HG03095 (cell line): ENCODE measurements around the gene NT5DC4.
A peak's percentile ranks its signal among the peaks of the same experiment; 100 is the strongest.

Experiments
- ATAC-seq: cut with Tn5 transposase; IDR thresholded peaks from one replicate; pipeline ENCODE4 v1.9.1; 2021; ENCODE audit warnings: moderate library complexity; ENCODE audit not compliant: unreplicated experiment

Gene NT5DC4

DNA sequence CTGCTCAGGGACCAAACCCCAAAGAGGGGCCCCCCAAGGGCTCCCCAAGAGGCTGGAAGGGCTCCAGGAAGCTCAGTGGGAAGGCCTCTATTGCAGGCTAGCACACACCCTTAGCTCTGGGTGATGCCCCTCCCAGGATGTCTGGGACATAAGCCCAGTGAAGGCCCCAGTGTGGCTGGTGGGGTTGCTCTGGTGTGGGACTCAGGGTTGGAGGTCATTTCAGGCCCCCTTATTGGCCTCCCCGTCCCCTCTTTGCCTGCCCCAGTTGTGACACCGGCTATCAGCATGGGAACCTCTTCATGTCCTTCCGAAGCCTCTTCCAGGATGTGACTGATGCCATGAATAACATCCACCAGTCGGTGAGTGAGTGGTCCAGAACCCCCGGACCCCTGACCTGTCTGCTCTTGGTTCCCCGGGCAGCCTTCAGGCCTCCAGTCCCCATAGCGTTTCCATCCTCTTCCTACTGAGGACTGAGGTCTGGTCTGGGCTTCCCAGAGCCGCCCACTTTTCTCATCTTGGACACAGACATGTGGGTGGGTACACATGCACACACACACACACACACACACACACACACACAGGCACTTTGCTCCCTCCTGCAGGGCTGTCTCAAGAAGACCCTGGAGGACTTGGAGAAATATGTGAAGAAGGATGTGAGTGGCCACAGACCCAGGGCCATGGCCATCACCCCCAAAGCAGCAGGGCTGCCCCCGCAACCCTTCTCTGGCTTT lies 2.2 kb downstream of the NT5DC4 start:
- ATAC-seq: no peak

DNA sequence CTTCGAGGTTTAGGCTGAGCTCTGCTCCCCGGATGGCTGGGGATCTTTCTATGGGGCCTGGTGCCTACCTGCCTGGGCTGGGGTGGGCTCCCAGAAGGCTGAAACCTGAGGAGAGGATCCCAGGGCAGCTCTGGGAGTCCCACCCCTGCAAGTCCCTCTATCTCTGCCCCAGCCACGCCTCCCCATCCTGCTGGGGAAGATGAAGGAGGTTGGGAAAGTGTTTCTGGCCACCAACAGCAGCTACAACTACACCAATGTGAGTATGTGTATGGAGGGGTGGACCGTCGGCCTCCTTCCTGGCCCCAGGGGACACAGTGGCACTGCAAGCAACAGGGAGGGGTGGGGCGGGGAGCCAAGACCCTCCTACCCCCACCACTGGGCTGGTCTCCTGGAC lies 2.7 kb downstream of the NT5DC4 start:
- ATAC-seq: no peak

DNA sequence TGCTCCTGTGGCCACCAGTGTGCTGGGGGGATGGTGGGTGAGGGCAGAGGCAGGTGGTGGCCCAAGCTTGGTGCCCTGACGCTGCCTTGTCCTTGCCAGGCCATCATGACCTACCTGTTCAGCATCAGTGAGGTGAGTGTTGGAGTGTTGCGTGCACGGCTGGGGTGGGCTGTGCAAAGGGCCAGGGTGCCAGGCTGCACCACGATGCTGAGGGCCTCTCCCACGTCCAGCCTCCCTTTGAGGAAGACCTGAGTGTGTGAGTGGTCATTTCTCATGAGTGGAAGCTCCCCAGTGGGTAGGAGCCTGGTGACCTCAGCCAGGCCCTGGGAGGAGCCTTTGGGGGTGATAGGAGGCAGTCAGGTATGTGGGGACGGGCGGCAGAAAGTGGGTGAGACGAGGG lies 3.2 kb downstream of the NT5DC4 start:
- no peak for ATAC-seq

DNA sequence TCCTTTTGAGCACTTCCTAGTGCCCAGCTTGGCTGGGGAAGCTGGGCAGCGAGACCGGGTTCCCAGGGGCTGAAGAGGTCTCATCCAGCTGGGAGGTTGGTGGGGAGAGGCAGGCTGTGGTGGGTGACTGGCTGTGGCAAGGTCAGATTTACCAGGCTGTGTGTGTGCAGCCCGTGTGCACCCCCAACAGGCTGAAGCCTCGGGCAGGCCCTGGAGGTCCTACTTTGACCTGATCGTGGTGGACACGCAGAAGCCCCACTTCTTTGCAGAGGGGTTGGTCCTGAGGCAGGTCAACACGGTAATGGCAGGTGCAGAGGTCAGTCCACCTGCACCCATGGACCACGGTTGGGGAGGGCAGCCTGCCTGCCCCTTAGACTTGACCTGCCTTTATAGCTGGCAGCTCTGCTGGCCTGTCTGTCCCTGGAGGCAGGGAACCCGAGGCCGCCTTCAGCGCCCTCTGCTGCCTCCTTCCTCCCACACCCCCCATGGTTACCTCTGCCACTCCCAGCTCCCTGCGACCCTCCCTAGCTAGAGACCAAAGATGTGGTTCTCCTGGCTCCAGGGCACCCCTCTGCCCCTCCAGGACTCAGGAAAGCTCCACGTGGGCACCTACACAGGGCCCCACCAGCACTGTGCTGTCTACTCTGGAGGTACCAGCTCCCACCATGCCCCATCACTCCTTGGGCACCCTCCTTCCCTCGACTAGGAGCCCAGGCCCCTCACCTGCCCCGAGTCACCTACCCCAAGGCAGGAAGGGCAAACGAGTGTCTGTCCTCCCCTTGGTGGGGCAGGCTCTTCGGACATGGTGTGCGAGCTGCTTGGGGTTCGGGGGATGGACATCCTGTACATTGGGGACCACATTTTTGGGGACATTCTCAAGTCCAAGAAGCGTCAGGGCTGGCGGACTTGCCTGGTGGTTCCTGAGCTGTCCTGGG lies 4.0 kb downstream of the NT5DC4 start:
- ATAC-seq: no peak

DNA sequence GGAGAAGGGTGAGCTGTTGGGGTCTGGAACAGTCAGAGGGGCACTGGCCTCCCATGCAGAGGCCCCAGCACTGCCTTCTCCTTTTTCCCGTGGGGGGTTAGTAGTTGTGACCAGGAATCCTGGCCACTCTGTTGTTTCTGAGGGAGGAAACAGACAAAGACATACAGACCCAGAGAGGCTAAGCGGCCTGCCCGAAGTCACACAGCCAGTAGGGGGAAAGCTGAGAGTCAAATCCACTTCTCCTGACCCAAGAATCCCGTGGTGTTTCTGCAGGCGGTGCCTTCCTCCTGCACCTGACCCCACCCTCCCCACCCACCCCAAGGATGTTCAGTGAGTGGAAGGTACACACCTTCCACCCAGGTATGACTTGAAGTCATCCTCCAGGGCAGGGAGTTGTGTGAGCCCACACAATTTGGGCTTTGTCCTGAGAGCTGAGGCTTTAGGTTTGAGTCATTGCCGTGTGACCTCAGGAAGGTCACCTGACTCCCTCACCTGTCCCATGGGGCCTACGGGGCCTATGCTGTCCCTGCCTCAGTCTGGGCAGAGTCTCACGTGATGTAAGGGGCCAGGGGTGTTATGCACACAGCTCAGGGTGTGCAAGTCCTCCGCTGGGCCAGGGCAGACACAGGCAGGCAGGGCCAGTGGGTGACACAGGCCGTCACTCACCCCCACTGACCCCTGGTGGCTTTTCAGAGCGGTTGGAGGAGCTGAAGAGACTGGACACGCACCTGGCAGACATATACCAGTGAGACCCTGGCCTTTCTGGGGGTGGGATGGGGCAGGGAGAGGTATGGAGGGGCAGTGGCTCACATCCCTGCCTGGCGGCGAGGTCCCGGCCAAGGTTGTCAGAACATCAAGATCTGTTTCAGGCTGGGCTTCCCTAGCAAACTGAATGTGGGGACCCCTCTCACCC lies 5.0 kb downstream of the NT5DC4 start:
- peak; percentile 40 for ATAC-seq

DNA sequence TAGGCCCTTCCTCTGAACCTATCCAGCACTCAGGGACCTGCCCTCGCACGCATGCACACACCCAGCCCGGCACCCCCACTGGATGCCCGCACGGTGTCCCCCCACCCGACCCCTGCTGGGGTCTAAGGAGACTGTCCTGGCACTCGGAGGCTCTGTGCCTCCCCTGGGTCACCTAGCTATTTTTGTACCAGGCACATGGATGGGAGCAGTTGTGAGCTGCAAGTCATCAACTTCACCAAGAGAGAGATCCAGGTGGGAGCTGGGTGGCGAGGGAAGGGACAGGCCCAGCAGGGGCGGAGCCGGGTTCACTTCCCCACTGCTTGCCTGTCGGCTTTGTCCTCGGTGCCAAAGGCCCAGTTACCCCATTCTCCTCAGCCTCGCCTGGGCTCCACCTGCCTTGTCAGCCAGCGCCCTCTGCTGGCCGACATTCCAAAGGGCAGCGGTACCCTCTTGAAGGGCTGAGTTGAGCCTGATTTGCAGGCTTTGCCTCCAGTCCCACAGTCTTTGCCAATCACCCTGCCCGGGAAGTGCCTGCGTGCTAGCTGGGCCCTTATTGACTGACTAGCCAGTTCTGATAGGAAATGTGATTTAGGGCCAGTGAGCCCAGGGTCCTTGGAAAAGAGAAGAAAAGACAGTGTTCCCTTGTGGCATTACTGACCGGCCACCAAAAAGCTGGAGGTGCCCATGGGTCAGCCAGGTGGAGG lies 5.8 kb downstream of the NT5DC4 start:
- peak; percentile 69 for ATAC-seq

DNA sequence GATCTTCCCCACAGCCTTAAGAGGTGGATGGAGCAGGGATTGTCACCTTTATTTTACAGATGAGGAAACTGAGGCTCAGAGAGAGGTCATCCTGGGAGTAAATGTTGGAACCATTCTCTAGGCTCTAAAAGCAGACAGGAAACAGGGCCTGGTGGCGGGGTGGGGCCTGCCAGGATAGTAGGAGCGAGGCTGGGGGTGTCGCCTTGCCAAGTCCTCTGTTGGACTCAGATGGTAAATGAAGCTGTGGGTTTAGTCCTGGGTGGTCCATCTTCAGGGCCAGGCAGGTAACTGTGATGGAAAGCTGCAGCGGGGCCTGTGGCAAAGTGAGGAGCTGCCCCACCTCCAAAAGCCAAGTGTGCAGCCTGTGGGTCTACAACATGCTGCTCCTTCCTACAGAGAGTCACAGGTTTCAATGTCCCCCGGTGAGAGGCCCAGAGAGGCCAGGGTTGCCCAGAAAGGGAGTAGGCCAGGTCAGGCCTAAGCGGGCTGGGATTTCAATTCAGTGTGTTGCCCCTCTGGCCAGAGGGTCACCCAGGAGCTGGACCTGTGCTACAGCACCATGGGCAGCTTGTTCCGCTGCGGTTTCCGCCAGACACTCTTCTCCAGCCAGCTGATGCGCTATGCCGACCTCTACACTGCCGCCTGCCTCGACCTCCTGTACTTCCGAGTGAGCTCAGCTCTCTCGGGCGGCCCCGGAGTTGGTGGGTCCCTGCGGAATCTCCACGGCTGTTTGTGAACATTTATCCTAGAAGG lies 6.6 kb downstream of the NT5DC4 start:
- no peak for ATAC-seq

DNA sequence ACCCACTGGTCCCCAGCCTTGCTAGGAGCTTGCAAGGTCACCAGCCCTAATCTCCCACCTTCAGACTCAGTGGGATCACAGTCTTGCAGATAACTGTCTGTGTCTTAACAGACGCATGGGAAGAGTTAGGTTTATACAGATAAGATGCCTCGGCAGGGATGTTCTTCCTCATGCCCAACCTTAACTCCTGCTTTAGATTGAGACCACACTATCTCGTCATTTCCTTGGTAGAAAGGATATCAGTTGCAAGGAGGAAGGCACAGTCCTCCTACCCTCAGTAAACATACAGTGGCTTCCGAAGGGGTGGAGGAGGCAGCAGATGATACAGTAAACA lies 7.2 kb downstream of the NT5DC4 start:
- no peak for ATAC-seq

DNA sequence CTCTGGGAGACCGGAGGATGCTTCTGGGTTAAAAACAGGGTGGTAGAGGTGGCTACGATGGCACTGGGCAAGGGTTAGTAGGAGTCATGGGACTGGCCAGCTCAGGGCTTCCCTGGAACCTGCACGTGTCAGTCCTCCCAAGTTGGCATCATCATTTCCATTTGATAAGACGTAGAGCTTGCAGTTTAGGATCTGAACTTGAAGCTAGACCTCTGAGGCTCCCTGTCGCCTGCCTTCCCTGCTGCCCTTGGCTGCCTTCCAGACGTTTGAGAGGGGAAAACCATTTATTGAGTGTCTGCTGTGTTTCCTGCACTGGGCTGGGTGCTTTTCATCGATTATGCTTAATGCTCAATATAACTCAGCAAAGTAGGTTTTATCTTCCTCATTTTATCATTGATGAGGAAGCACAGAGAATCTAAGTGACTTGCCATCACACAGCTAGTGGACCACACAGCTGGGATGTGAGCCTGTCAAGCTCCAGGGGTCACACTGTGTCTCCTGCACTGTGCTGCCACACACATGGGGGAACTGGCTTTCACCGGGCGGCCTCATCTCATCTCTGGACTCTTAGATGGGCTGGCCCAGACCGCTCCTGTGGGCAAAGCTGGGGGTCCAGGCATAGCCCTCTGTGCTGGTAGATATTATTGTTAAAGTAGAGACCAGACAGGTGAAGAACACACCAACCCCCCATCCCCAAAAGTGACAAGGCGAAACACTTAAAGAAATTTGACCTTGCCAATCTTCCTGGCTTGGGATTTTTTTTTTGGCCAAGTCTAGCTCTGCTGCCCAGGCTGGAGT lies 7.8 kb downstream of the NT5DC4 start:
- no peak for ATAC-seq

DNA sequence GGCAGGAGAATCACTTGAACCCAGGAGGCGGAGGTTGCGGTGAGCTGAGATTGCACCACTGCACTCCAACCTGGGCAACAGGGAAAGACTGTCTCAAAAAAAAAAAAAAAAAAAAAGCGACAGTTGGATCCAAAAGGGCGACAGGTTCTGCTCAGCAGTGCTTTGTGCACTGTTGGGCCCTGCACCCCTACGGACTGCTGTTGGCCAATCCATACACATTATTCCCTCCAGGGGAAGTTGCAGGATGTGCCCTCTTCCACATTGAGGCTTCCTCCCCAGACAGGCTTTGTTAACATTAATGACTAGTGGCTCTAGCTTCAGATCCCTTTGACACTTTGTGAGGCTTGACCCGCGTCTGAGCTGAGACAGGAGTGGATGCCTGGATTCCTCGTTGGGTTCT lies 9.4 kb downstream of the NT5DC4 start:
- ATAC-seq: no peak

DNA sequence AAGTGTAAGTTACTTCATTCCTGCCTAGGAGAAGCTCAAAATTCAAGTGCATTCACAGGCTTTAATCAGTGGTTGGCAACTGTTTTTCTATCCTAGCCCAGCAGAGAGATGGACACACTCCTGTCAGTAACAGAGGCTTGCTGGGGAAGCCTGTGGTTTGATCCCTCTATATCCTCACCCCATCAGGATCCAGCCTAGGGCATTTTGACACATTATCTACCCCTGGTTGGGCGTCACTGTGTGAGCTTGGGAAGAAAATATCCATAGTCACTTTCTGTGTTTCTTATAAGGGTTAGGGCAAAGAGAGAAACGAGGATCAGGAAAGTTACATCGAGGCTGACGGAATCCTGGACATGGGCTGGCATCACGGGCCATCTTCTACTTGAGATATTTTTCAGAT lies 10.0 kb downstream of the NT5DC4 start:
- ATAC-seq: no peak

DNA sequence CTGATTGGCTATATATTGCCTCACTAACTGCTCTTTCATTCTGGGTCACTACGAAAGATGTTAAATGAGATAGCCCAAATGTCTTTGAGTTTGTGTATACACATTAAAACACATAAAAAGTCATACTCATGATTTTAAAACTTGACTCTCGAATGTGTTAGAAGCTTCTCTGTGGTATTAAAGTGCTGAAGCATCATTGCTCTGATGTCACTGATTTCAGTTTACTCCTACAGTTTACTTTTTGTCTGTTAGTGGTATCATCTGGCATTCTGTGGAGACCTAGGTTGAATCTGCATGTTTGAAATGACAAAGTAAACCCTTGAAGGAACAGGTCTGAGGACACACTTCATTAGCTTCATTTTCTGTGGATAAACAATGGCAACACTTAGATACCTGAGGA lies 10.7 kb downstream of the NT5DC4 start:
- ATAC-seq: no peak

DNA sequence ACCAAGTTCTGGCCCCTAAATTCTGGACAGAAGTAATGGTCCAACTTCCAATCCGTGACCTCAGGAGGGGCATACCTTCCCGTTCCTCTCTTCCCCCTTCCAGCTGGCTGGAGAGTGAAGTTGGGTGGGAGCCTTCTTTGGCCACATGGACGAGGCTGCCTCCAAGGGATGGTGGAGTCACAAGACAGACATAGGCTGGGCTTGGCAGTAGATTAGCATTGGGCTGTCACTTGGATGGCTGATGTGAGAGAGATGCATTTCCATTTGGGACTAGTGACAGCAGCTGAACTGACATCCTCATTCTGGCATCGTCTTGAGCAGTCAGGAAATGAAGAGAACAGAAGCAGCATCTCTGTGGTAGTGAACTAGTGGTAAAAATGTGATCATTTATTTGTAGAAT lies 12.6 kb downstream of the NT5DC4 start:
- no peak for ATAC-seq

DNA sequence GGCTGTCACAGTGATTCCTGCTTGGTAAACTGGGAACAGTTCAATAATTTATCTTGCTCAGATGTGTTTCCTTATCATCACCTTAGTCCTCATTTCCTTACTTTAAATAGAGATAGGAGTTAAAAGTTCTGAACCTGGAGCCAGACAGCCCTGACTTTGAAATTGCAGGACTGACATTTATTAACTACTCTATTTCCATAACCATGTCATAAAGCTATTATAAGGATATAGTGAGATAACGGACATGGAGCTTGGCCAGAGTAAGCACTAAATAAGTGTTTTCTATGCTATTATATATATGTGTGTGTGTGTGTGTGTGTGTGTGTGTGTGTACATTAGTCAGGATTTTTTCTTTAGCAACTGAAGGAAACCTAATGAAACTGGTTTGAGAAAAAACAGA lies 13.1 kb downstream of the NT5DC4 start:
- no peak for ATAC-seq

DNA sequence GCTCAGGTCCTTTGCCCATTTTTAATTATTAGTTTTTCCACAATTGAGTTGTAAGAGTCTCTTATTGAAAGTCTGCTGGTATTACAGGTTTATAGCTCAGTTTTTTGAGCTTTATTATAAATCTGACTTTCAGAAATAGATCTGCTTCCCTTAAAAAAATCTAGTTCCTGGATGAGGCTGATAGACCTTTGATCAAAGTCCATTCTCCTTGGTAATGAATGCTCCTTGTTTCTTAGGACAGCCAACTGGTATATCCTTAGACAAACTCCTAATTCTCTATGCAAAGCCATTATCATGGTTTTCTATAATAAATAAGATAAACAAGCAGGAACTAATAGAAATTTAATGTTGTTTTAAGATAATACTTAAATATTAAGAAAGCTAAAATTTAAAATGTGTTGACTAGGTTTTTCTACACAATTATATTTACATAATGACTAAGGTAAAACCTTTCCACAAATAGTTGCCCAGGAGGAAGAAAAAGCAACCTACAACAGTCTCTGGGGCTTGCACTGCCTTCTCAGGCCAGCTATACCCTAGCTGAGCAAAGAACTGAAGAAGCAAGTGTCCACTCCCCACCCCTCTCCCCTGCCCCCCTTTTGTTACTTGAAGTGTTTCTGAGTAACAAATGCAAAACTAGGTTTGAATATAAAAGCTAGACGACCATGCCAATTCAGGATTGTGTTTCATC lies 16.9 kb downstream of the NT5DC4 start:
- ATAC-seq: no peak

DNA sequence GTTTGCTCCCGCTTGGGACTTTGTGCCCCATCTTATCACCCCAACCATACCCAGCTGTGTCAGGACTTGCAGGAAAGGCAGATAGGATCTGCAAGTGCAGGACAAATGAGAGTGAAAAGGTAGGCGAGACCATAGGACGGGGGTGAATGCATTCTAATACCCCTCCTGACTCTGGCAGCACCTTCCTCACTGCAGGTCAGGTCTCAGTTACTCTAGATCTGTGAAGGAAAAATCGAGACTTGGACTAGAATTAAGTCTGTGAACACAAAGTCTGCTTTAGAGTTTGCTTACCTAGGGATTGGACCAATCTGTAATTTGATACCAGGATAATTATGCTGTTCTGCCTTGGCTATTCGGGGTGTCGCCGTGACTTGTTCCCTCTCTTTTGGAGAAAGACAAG lies 19.7 kb downstream of the NT5DC4 start:
- ATAC-seq: no peak

DNA sequence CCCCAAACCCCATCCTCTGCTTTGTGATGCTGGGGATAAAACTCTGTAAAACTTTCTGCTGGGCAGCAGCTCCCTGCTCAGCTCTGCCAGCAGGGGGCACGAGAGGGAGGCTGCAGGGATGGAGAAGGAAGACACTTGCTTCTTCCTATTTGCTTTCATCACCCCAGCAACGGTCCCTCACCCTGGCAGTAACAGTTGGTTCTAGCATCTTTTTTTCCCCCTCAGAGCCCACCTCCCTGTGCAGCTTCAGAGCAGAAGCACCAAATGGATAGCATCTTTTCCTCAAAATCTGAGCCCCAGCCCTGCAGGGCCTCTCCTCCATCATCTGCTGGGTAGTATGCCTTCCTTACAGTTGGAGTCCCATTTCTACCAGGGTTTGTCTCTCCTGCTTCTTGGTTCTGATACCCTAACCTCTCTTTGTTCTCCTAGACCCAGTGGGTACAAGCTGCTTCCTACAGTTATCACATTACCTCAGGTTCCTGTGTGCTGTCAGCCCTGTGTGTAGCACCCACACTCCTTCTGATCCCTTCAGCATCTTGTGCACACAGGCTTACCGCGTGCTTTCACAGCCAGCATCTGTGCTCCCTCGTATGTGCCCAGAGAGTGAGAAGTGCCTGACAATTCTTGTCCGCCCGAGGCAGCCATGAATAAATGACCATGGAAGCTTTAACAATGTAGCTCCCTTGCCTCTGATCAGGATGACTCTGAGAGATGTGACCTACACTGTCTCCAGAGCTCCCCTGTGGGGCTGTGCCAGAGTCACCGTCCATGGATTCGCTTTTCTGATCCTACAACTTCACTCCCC lies 29.1 kb downstream of the NT5DC4 start:
- peak; percentile 82 for ATAC-seq

DNA sequence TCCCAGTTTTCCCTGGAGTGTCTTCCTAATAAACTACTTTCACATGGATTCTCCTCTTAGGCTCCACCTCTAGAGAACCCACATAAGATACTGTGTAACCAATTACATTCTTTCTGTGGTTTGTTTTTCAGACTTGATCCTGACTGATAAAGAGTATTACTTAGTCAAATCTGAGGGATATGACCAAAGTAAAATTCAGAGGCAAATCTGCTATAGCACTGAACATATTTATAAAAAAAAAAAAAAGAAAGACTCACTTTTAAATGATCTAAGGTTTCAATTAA lies 29.7 kb downstream of the NT5DC4 start:
- ATAC-seq: no peak
